ENCODE results near the gene CAMK1D. TPM values are rescaled to one million over a fixed set of nuclear protein-coding genes. Genes with fewer than 3 reads are reported as not detected.

CAMK1D gene
- total RNA-seq, 1 donor from 2014 or later, result 6.5 TPM

GRCh38 chr10:12559578-12560178 is 210.3 kb downstream of the CAMK1D start:
- no peaks in the 10 kb centered on the region for H3K9me3 Mint-ChIP-seq
- H3K27ac Mint-ChIP-seq (ENCODE audit: unreplicated experiment), result no peak overlapping the region
- no peak for DNase-seq (ENCODE audit: low read depth, low spot score)
- TF ChIP-seq CTCF (conservative IDR thresholded peaks at IDR 0.05), result no peak
- no peak overlapping the region for H3K4me3 Mint-ChIP-seq
- H3K36me3 Mint-ChIP-seq (ENCODE audit: low read depth), result peaks cover 5% of the 10 kb centered on the region
- no peaks in the 10 kb centered on the region for H3K27me3 Mint-ChIP-seq (ENCODE audit: low read depth)
- H3K4me1 Mint-ChIP-seq, result peaks cover 17% of the 10 kb centered on the region

- DNase-seq (ENCODE audit: low read depth, low spot score), result no peak
- Mint-ChIP-seq H3K27ac (ENCODE audit: unreplicated experiment) (peak overlapping the region; percentile 96), H3K4me3 (no peak overlapping the region), H3K27me3 (ENCODE audit: low read depth) (no peaks in the 10 kb centered on the region), H3K36me3 (ENCODE audit: low read depth) (peaks cover 3% of the 10 kb centered on the region), H3K4me1 (peaks cover 2% of the 10 kb centered on the region), H3K9me3 (no peaks in the 10 kb centered on the region)
- TF ChIP-seq CTCF (conservative IDR thresholded peaks at IDR 0.05), result no peak
These were observed 212.0 kb downstream of the CAMK1D start for GRCh38 chr10:12561307-12561706.

GRCh38 chr10:12561720-12562119 is 212.4 kb downstream of the CAMK1D start:
- H3K27me3 Mint-ChIP-seq (ENCODE audit: low read depth), result no peaks in the 10 kb centered on the region
- H3K4me1 Mint-ChIP-seq, result no peaks in the 10 kb centered on the region
- no peak overlapping the region for H3K4me3 Mint-ChIP-seq
- TF ChIP-seq CTCF (conservative IDR thresholded peaks at IDR 0.05), result no peak
- H3K27ac Mint-ChIP-seq (ENCODE audit: unreplicated experiment), result no peak overlapping the region
- H3K9me3 Mint-ChIP-seq, result no peaks in the 10 kb centered on the region
- no peak for DNase-seq (ENCODE audit: low read depth, low spot score)
- H3K36me3 Mint-ChIP-seq (ENCODE audit: low read depth), result peaks cover 3% of the 10 kb centered on the region

GRCh38 chr10:12563489-12563888 is 214.1 kb downstream of the CAMK1D start:
- no peaks in the 10 kb centered on the region for H3K4me1 Mint-ChIP-seq
- no peaks in the 10 kb centered on the region for H3K27me3 Mint-ChIP-seq (ENCODE audit: low read depth)
- no peaks in the 10 kb centered on the region for H3K9me3 Mint-ChIP-seq
- DNase-seq (ENCODE audit: low read depth, low spot score), result no peak
- H3K4me3 Mint-ChIP-seq, result no peak overlapping the region
- no peak for TF ChIP-seq CTCF (conservative IDR thresholded peaks at IDR 0.05)
- H3K36me3 Mint-ChIP-seq (ENCODE audit: low read depth), result peaks cover 3% of the 10 kb centered on the region
- no peak overlapping the region for H3K27ac Mint-ChIP-seq (ENCODE audit: unreplicated experiment)

GRCh38 chr10:12564173-12564572 is 214.8 kb downstream of the CAMK1D start:
- Mint-ChIP-seq H3K27me3 (ENCODE audit: low read depth) (no peaks in the 10 kb centered on the region), H3K27ac (ENCODE audit: unreplicated experiment) (no peak overlapping the region), H3K4me3 (no peak overlapping the region), H3K4me1 (no peaks in the 10 kb centered on the region), H3K36me3 (ENCODE audit: low read depth) (peaks cover 3% of the 10 kb centered on the region), H3K9me3 (no peaks in the 10 kb centered on the region)
- no peak for TF ChIP-seq CTCF (conservative IDR thresholded peaks at IDR 0.05)
- DNase-seq (ENCODE audit: low read depth, low spot score), result no peak

All from neural crest cell (in vitro differentiated cells).